HG03354 (cell line): ENCODE measurements around the gene IL10RA.
"Not testable (repeated sequence)": the region's sequence is repeated elsewhere in the genome, so short reads cannot be mapped to it uniquely, and the experiment has no call there.

ENCODE experiments used
- ATAC-seq: cut with Tn5 transposase; IDR thresholded peaks from one replicate; pipeline ENCODE4 v1.9.1; 2021; ENCODE audit warnings: mild to moderate bottlenecking; ENCODE audit not compliant: unreplicated experiment, poor library complexity, severe bottlenecking

Gene IL10RA

GRCh38 chr11:117985953-117986887, at the start of gene IL10RA:
Gene IL10RA (plus strand): TSS chr11:117986394. CDS start chr11:117986468, 74 bp downstream.
- peak; percentile 87 for ATAC-seq

GRCh38 chr11:117936973-117937372, 49.2 kb upstream of the IL10RA start:
- ATAC-seq, result no peak

GRCh38 chr11:117940736-117941135, 45.5 kb upstream of the IL10RA start:
- ATAC-seq, result no peak

GRCh38 chr11:117941163-117941707, 45.0 kb upstream of the IL10RA start:
- no peak for ATAC-seq

- no peak for ATAC-seq
These were observed 44.1 kb upstream of the IL10RA start for GRCh38 chr11:117941976-117942654.

- no peak for ATAC-seq
These were observed 41.6 kb upstream of the IL10RA start for GRCh38 chr11:117944554-117944953.

GRCh38 chr11:117945047-117945810, 41.0 kb upstream of the IL10RA start:
- no peak for ATAC-seq

GRCh38 chr11:117946156-117946841, 39.9 kb upstream of the IL10RA start:
- no peak for ATAC-seq

- ATAC-seq, result no peak
These were observed 39.2 kb upstream of the IL10RA start for GRCh38 chr11:117946842-117947526.

- ATAC-seq, result not testable (repeated sequence)
These were observed 38.4 kb upstream of the IL10RA start for GRCh38 chr11:117947751-117948150.

GRCh38 chr11:117948466-117948865, 37.7 kb upstream of the IL10RA start:
- not testable (repeated sequence) for ATAC-seq

GRCh38 chr11:117949062-117949461, 37.1 kb upstream of the IL10RA start:
- ATAC-seq, result no peak

- no peak for ATAC-seq
These were observed 35.9 kb upstream of the IL10RA start for GRCh38 chr11:117950301-117950700.

GRCh38 chr11:117950993-117951961, 34.9 kb upstream of the IL10RA start:
- ATAC-seq, result no peak

GRCh38 chr11:117953024-117953671, 33.0 kb upstream of the IL10RA start:
- ATAC-seq, result no peak

- ATAC-seq, result no peak
These were observed 27.2 kb upstream of the IL10RA start for GRCh38 chr11:117958949-117959348.

- no peak for ATAC-seq
These were observed 26.6 kb upstream of the IL10RA start for GRCh38 chr11:117959438-117960149.
